MCF 10A (cell line): ENCODE data around the gene TVP23C. TPM values are rescaled to one million over a fixed set of nuclear protein-coding genes. Genes with fewer than 3 reads are reported as not detected.
A peak's percentile ranks its signal among the peaks of the same experiment; 100 is the strongest.

ENCODE experiments used
- BruUV-seq: library from RNA; stranded (reverse); fragments of 400-500 nt; replicated peaks from 2 replicates; lab custom pipeline; 2021; lab: Mats Ljungman, UMichigan
- CTCF ChIA-PET: fragments of 300-600 bp; sonication (Branson Sonifier 250); formaldehyde crosslinking; extraction: SDS; loops from one replicate; lab custom pipeline; 2021; ENCODE audit warnings: antibody characterized with exemption, inconsistent platforms; lab: Yijun Ruan, JAX
- POLR2A ChIA-PET: fragments of 300-600, 350-650 bp; sonication (Branson Sonifier 250); formaldehyde crosslinking; extraction: SDS; loops from one replicate; lab custom pipeline; 2020; ENCODE audit warnings: antibody characterized with exemption, inconsistent platforms; lab: Yijun Ruan, JAX
- DNase-seq: peaks from one replicate; pipeline ENCODE4 v3.0.0-alpha.2; 2018; ENCODE audit not compliant: unreplicated experiment
- H3K27ac Mint-ChIP-seq: one replicate; pipeline ENCODE4 v1.8.0; 2022; ENCODE audit warnings: mild to moderate bottlenecking, low read depth, mixed read lengths; ENCODE audit not compliant: unreplicated experiment
- H3K27me3 Mint-ChIP-seq: one replicate; pipeline ENCODE4 v1.8.0; 2022; ENCODE audit warnings: mixed read lengths; ENCODE audit not compliant: insufficient read depth, unreplicated experiment
- H3K36me3 Mint-ChIP-seq: one replicate; pipeline ENCODE4 v1.8.0; 2022; ENCODE audit warnings: mild to moderate bottlenecking, moderate library complexity, mixed read lengths; ENCODE audit not compliant: insufficient read depth, unreplicated experiment
- H3K4me1 Mint-ChIP-seq: one replicate; pipeline ENCODE4 v1.8.0; 2022; ENCODE audit warnings: mixed read lengths; ENCODE audit not compliant: insufficient read depth, unreplicated experiment
- H3K4me3 Mint-ChIP-seq: one replicate; pipeline ENCODE4 v1.8.0; 2022; ENCODE audit warnings: mild to moderate bottlenecking, moderate library complexity, mixed read lengths; ENCODE audit not compliant: unreplicated experiment
- H3K9me3 Mint-ChIP-seq: one replicate; pipeline ENCODE4 v1.8.0; 2022; ENCODE audit warnings: mixed read lengths; ENCODE audit not compliant: unreplicated experiment
- CTCF ChIP-seq: fragments of 200-600 bp; IDR thresholded peaks from one replicate; pipeline ENCODE4 v1.8.0; 2022; ENCODE audit warnings: antibody characterized with exemption, mild to moderate bottlenecking; ENCODE audit not compliant: unreplicated experiment
- intact Hi-C: fragments of 100-400 bp; cut with micrococcal nuclease; formaldehyde crosslinking; loops from 2 replicates; pipeline ENCODE4 v1.14.1; 2022
- total RNA-seq: library from RNA; stranded (reverse); gene quantifications from 2 replicates; pipeline ENCODE4 v1.2.3, GENCODE V29; 2022

The TVP23C gene
- total RNA-seq, 1 experiment from 2014 or later, result 26.7 TPM

- DNase-seq, result no peak
- intact Hi-C loops, result no loop called here
These were observed 84.4 kb downstream of the TVP23C start for GRCh38 chr17:15478845-15479244.

GRCh38 chr17:15475631-15476354, 87.5 kb downstream of the TVP23C start:
- Mint-ChIP-seq H3K9me3 (no peaks in the 10 kb centered on the region), H3K36me3 (peaks cover 5% of the 10 kb centered on the region), H3K27me3 (no peaks in the 10 kb centered on the region), H3K27ac (no peak overlapping the region), H3K4me3 (no peak overlapping the region), H3K4me1 (peaks cover 16% of the 10 kb centered on the region)
- ChIA-PET POLR2A (interaction anchor here (0.6 to 1.0 kb wide), 2 partner anchors 13 to 64 kb away, joined by 3 to 6 read pairs; no protein-coding TSS in a partner anchor), CTCF (interaction anchor here (0.6 to 2.6 kb wide), 3 partner anchors 15 to 291 kb away, joined by 3 to 12 read pairs (median 5); no protein-coding TSS in a partner anchor)
- no peak for TF ChIP-seq CTCF
- BruUV-seq, result no TSS peak
- intact Hi-C loops, result no loop called here
- peak; percentile 56 for DNase-seq

More at GRCh38 chr17:15478845-15479244, 84.4 kb downstream of the TVP23C start:
- ChIA-PET CTCF (interaction anchor here (1.0 kb wide), 2 partner anchors 9 to 24 kb away, joined by 3 read pairs; no protein-coding TSS in a partner anchor), POLR2A (no interaction called here)
- TF ChIP-seq CTCF, result no peak
- Mint-ChIP-seq H3K27ac (no peak overlapping the region), H3K4me1 (peaks cover 16% of the 10 kb centered on the region), H3K4me3 (no peak overlapping the region), H3K9me3 (no peaks in the 10 kb centered on the region), H3K36me3 (peaks cover 5% of the 10 kb centered on the region), H3K27me3 (no peaks in the 10 kb centered on the region)
- BruUV-seq, result no TSS peak

- H3K4me3 Mint-ChIP-seq, result no peak overlapping the region
- ChIA-PET CTCF (no interaction called here), POLR2A (no interaction called here)
- no TSS peak for BruUV-seq
- no peaks in the 10 kb centered on the region for H3K9me3 Mint-ChIP-seq
- intact Hi-C loops, result no loop called here
- H3K4me1 Mint-ChIP-seq, result peaks cover 10% of the 10 kb centered on the region
- no peak for TF ChIP-seq CTCF
- H3K36me3 Mint-ChIP-seq, result peaks cover 6% of the 10 kb centered on the region
- H3K27me3 Mint-ChIP-seq, result no peaks in the 10 kb centered on the region
- DNase-seq, result no peak
- H3K27ac Mint-ChIP-seq, result no peak overlapping the region
These were observed 90.4 kb downstream of the TVP23C start for GRCh38 chr17:15472891-15473290.

GRCh38 chr17:15470536-15470935, 92.7 kb downstream of the TVP23C start:
- intact Hi-C loops, result no loop called here
- POLR2A ChIA-PET, result interaction anchor here (0.6 kb wide), 1 partner anchor 29 kb away, joined by 3 read pairs; no protein-coding TSS in a partner anchor
- no TSS peak for BruUV-seq
- DNase-seq, result no peak
- H3K36me3 Mint-ChIP-seq, result peaks cover 8% of the 10 kb centered on the region
- H3K9me3 Mint-ChIP-seq, result no peaks in the 10 kb centered on the region
- no peak overlapping the region for H3K4me3 Mint-ChIP-seq
- no peaks in the 10 kb centered on the region for H3K27me3 Mint-ChIP-seq
- H3K27ac Mint-ChIP-seq, result no peak overlapping the region
- CTCF ChIA-PET, result interaction anchor here (0.7 to 2.1 kb wide), 2 partner anchors 33 to 808 kb away, joined by 3 to 10 read pairs; no protein-coding TSS in a partner anchor
- no peak for TF ChIP-seq CTCF
- H3K4me1 Mint-ChIP-seq, result peaks cover 3% of the 10 kb centered on the region
